Central memory CD8-positive, alpha-beta T cell (primary cell): ENCODE data around the gene OGG1.

Experiments used
- ATAC-seq: fragments of 150-1000 bp; cut with Tn5 transposase; replicated peaks from 2 replicates; pipeline ENCODE4 v1.10.0; 2022; ENCODE audit warnings: mild to moderate bottlenecking, moderate FRiP score, moderate number of reproducible peaks; ENCODE audit not compliant: poor library complexity, severe bottlenecking; ENCODE audit errors: extremely low read depth
- DNase-seq, 2 donors: peaks; one replicate each; pipeline ENCODE4 v3.0.0; 2021; ENCODE audit warnings: low spot score in 2 of 2
- H3K27ac Mint-ChIP-seq: one replicate; pipeline ENCODE4 v1.8.0; 2022; ENCODE audit warnings: low read depth, mild to moderate bottlenecking, moderate library complexity, mixed read lengths
- H3K27me3 Mint-ChIP-seq: one replicate; pipeline ENCODE4 v1.8.0; 2022; ENCODE audit warnings: mixed read lengths
- H3K36me3 Mint-ChIP-seq: one replicate; pipeline ENCODE4 v1.8.0; 2022; ENCODE audit warnings: mild to moderate bottlenecking, moderate library complexity, mixed read lengths; ENCODE audit not compliant: insufficient read depth
- H3K4me1 Mint-ChIP-seq: one replicate; pipeline ENCODE4 v1.8.0; 2022; ENCODE audit warnings: mixed read lengths
- H3K4me3 Mint-ChIP-seq: one replicate; pipeline ENCODE4 v1.8.0; 2022; ENCODE audit warnings: mild to moderate bottlenecking, moderate library complexity, mixed read lengths
- H3K9me3 Mint-ChIP-seq: one replicate; pipeline ENCODE4 v1.8.0; 2022; ENCODE audit warnings: mixed read lengths

OGG1 gene

GRCh38 chr3:9782770-9783169 lies 33.0 kb downstream of the OGG1 start:
- ATAC-seq (no peak), DNase-seq (no peak)
- Mint-ChIP-seq H3K9me3 (no peaks in the 10 kb centered on the region), H3K36me3 (peaks cover 42% of the 10 kb centered on the region), H3K4me1 (peaks cover 60% of the 10 kb centered on the region), H3K4me3 (no peak overlapping the region), H3K27ac (no peak overlapping the region), H3K27me3 (no peaks in the 10 kb centered on the region)

GRCh38 chr3:9783954-9784353 lies 34.2 kb downstream of the OGG1 start:
- no peak for DNase-seq
- peaks cover 51% of the 10 kb centered on the region for H3K4me1 Mint-ChIP-seq
- no peaks in the 10 kb centered on the region for H3K27me3 Mint-ChIP-seq
- no peak overlapping the region for H3K4me3 Mint-ChIP-seq
- peaks cover 46% of the 10 kb centered on the region for H3K36me3 Mint-ChIP-seq
- H3K9me3 Mint-ChIP-seq: no peaks in the 10 kb centered on the region
- ATAC-seq: no peak
- no peak overlapping the region for H3K27ac Mint-ChIP-seq

DNA sequence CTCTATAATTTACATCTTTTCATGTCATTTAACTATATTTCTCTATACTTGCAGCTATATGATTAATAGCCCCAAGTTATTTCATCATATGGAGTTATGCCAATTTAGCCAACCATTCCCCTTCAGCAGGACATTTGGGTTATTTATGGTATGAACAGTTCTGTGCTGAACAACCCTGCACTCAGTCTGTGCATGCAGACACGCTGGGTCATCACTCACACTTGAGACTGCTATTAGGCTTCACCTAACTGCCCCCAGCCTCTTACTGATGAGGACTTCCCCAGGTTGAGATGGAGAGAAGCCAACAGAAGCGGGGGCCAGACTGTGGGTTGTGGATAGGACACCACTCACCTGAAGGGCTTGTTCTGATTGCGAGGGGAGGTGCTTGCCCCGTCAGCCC lies 35.2 kb downstream of the OGG1 start:
- H3K27ac Mint-ChIP-seq: no peak overlapping the region
- H3K36me3 Mint-ChIP-seq: peaks cover 49% of the 10 kb centered on the region
- H3K9me3 Mint-ChIP-seq: no peaks in the 10 kb centered on the region
- ATAC-seq (no peak), DNase-seq (no peak)
- H3K4me3 Mint-ChIP-seq: no peak overlapping the region
- no peaks in the 10 kb centered on the region for H3K27me3 Mint-ChIP-seq
- H3K4me1 Mint-ChIP-seq: peaks cover 42% of the 10 kb centered on the region

DNA sequence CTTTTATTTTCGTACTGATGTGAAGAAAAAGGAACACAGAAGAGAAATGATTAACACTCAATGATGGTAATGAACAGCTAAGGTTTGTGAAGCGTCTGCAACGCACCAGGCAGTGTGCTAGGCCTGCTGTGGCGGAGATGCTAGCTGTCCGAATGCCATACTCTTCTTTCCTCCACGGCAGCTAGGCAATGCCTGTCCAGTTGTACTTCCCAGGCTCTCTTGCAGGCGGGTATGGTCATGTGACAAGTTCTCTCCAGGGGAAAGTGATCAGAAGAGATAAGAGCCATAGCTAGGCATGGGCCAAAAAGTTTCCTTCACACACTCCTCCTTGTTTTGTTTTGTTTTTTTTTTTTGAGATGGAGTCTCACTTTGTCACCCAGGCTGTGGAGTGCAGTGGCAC lies 35.9 kb downstream of the OGG1 start:
- H3K27ac Mint-ChIP-seq: no peak overlapping the region
- no peaks in the 10 kb centered on the region for H3K9me3 Mint-ChIP-seq
- no peak overlapping the region for H3K4me3 Mint-ChIP-seq
- no peak for ATAC-seq
- peaks cover 51% of the 10 kb centered on the region for H3K36me3 Mint-ChIP-seq
- H3K4me1 Mint-ChIP-seq: peaks cover 42% of the 10 kb centered on the region
- no peak for DNase-seq
- no peaks in the 10 kb centered on the region for H3K27me3 Mint-ChIP-seq

- H3K36me3 Mint-ChIP-seq: peaks cover 48% of the 10 kb centered on the region
- no peak overlapping the region for H3K27ac Mint-ChIP-seq
- H3K9me3 Mint-ChIP-seq: no peaks in the 10 kb centered on the region
- peaks cover 42% of the 10 kb centered on the region for H3K4me1 Mint-ChIP-seq
- H3K4me3 Mint-ChIP-seq: no peak overlapping the region
- no peaks in the 10 kb centered on the region for H3K27me3 Mint-ChIP-seq
- DNase-seq (no peak), ATAC-seq (no peak)
These were observed 36.5 kb downstream of the OGG1 start for GRCh38 chr3:9786209-9786739.

- Mint-ChIP-seq H3K36me3 (peaks cover 47% of the 10 kb centered on the region), H3K9me3 (no peaks in the 10 kb centered on the region), H3K27ac (peak overlapping the region; percentile 69), H3K4me1 (peaks cover 45% of the 10 kb centered on the region), H3K27me3 (no peaks in the 10 kb centered on the region), H3K4me3 (no peak overlapping the region)
- no peak for ATAC-seq
- no peak for DNase-seq
These were observed 37.3 kb downstream of the OGG1 start for GRCh38 chr3:9786825-9787669.

- Mint-ChIP-seq H3K27me3 (no peaks in the 10 kb centered on the region), H3K27ac (peak overlapping the region; percentile 69), H3K4me3 (no peak overlapping the region), H3K9me3 (no peaks in the 10 kb centered on the region), H3K36me3 (peaks cover 46% of the 10 kb centered on the region), H3K4me1 (peaks cover 39% of the 10 kb centered on the region)
- no peak for DNase-seq
- ATAC-seq: no peak
These were observed 38.0 kb downstream of the OGG1 start for GRCh38 chr3:9787714-9788113.

- peaks cover 44% of the 10 kb centered on the region for H3K36me3 Mint-ChIP-seq
- peaks cover 64% of the 10 kb centered on the region for H3K4me1 Mint-ChIP-seq
- H3K4me3 Mint-ChIP-seq: peak overlapping the region; percentile 94
- no peaks in the 10 kb centered on the region for H3K9me3 Mint-ChIP-seq
- DNase-seq: no peak
- ATAC-seq: no peak
- H3K27me3 Mint-ChIP-seq: no peaks in the 10 kb centered on the region
- H3K27ac Mint-ChIP-seq: peak overlapping the region; percentile 7
These were observed 41.4 kb downstream of the OGG1 start for GRCh38 chr3:9791127-9791526.

GRCh38 chr3:9791790-9792404 lies 42.1 kb downstream of the OGG1 start:
- DNase-seq: no peak
- ATAC-seq: peak; percentile 0
- Mint-ChIP-seq H3K27ac (peak overlapping the region; percentile 97), H3K4me3 (peak overlapping the region; percentile 94), H3K4me1 (peaks cover 64% of the 10 kb centered on the region), H3K36me3 (peaks cover 43% of the 10 kb centered on the region), H3K9me3 (no peaks in the 10 kb centered on the region), H3K27me3 (no peaks in the 10 kb centered on the region)

GRCh38 chr3:9792405-9793160 lies 42.8 kb downstream of the OGG1 start, which contains the start of the genes ARPC4 and TADA3:
TSS of gene ARPC4 (plus strand) at chr3:9793082. CDS start at chr3:9793122, 40 bp downstream.
TSS of gene TADA3 (minus strand) at chr3:9792473. CDS start at chr3:9791466, 1,007 bp downstream.
- peaks cover 66% of the 10 kb centered on the region for H3K4me1 Mint-ChIP-seq
- DNase-seq (peak; percentile 87 to 89), ATAC-seq (peak; percentile 86)

DNA sequence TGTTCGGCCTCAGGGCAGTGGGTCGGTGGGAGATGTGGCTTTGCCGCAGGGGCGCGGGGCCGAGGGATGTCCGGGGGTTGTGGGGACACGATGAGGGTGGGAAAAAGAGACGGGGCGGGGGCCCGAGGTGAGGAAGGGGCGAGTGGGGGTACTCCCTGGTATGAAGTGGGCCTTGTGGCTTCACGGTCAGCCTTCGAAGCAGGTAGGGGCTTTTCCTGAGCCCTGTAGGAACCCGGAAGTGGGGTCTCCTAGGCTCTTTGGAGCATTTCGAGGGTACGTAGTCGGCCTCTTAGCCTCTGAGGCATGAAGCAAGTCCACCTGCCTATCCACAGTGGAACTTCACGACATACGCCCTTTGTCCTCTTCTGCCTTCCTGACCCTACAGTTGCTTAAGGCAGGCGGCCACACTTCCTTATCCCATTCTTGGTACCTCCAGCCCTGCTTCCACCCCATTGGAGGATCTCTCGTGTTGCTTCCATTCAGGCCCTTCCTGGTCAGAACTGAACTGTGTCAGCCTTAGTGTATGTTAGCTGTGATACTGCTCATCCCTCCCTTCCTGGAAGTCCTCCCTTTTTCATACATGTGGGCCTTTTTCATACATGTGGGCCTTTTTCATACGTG lies 43.5 kb downstream of the OGG1 start:
- ATAC-seq (no peak), DNase-seq (no peak)
- Mint-ChIP-seq H3K27ac (peak overlapping the region; percentile 97), H3K9me3 (no peaks in the 10 kb centered on the region), H3K36me3 (peaks cover 48% of the 10 kb centered on the region), H3K4me1 (peaks cover 67% of the 10 kb centered on the region), H3K27me3 (no peaks in the 10 kb centered on the region), H3K4me3 (peak overlapping the region; percentile 94)

More at GRCh38 chr3:9792405-9793160, 42.8 kb downstream of the OGG1 start, which contains the start of the genes ARPC4 and TADA3:
- Mint-ChIP-seq H3K36me3 (peaks cover 44% of the 10 kb centered on the region), H3K9me3 (no peaks in the 10 kb centered on the region), H3K27me3 (no peaks in the 10 kb centered on the region), H3K4me3 (peak within 1 kb of the TSS; percentile 94), H3K27ac (peak within 1 kb of the TSS; percentile 97)

DNA sequence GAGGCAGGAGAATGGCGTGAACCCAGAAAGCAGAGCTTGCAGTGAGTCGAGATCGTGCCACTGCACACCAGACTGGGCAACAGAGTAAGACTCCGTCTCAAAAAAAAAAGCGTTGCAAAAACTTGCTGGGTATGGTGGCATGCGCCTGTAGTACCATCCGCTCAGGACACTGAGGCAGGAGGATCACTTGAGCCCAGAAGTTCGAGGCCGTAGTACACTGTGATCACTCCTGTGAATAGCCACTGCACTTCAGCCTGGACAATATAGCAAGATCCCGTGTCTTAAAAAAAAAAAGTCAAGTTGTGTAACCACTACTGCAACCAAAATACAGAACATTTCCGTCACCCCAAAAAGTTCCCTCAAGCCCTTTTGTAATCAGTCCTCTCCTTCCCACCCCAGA lies 44.6 kb downstream of the OGG1 start:
- Mint-ChIP-seq H3K9me3 (no peaks in the 10 kb centered on the region), H3K4me1 (peaks cover 69% of the 10 kb centered on the region), H3K4me3 (peak overlapping the region; percentile 94), H3K27me3 (no peaks in the 10 kb centered on the region), H3K27ac (no peak overlapping the region), H3K36me3 (peaks cover 52% of the 10 kb centered on the region)
- ATAC-seq (no peak), DNase-seq (no peak)
